ENCODE data around the gene CTSH. TPM values are rescaled to one million over a fixed set of nuclear protein-coding genes. Genes with fewer than 3 reads are reported as not detected.
"Not testable (repeated sequence)": the region's sequence is repeated elsewhere in the genome, so short reads cannot be mapped to it uniquely, and the experiment has no call there.

The CTSH gene
- total RNA-seq, 4 donors from 2014 or later: 65.5 to 101 (median 76.6) TPM

- TF ChIP-seq, protein P1, sequence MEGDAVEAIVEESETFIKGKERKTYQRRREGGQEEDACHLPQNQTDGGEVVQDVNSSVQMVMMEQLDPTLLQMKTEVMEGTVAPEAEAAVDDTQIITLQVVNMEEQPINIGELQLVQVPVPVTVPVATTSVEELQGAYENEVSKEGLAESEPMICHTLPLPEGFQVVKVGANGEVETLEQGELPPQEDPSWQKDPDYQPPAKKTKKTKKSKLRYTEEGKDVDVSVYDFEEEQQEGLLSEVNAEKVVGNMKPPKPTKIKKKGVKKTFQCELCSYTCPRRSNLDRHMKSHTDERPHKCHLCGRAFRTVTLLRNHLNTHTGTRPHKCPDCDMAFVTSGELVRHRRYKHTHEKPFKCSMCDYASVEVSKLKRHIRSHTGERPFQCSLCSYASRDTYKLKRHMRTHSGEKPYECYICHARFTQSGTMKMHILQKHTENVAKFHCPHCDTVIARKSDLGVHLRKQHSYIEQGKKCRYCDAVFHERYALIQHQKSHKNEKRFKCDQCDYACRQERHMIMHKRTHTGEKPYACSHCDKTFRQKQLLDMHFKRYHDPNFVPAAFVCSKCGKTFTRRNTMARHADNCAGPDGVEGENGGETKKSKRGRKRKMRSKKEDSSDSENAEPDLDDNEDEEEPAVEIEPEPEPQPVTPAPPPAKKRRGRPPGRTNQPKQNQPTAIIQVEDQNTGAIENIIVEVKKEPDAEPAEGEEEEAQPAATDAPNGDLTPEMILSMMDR (IDR thresholded peaks at IDR 0.05): peak in 3 of 4 experiments; percentile 4 to 44 (median 17)
- peak; percentile 60 to 70 for TF ChIP-seq POLR2A (IDR thresholded peaks at IDR 0.05)
- no peak for TF ChIP-seq EP300 (IDR thresholded peaks at IDR 0.05)
- peak; percentile 59 for TF ChIP-seq POLR2AphosphoS5 (IDR thresholded peaks at IDR 0.05)
- whole genome bisulfite sequencing, 2 donors (ENCODE audit: low coverage in 1 of 2): 0% methylated on average over 49 of the region's 75 CpGs; no CpG with 5 or more reads in 1 of the 2 donors
- peak; percentile 55 for ATAC-seq
- Histone ChIP-seq H3K4me1 (peaks cover 6 to 46% (median 23%) of the 10 kb centered on the region in 3 donors), H3K9me3 (no peaks in the 10 kb centered on the region), H3K36me3 (no peaks in the 10 kb centered on the region), H3K4me3 (peak overlapping the region; percentile 67 to 79), H3K27me3 (no peaks in the 10 kb centered on the region), H3K27ac (peak overlapping the region; percentile 93 to 100 (median 97))
These were observed 71.7 kb downstream of the CTSH start for GRCh38 chr15:78872972-78873792.

- TF ChIP-seq EP300 (IDR thresholded peaks at IDR 0.05): no peak
- TF ChIP-seq POLR2AphosphoS5 (IDR thresholded peaks at IDR 0.05): peak; percentile 81
- TF ChIP-seq, protein P1 (IDR thresholded peaks at IDR 0.05): no peak
- ATAC-seq: peak; percentile 99
- Histone ChIP-seq H3K4me3 (peak within 1 kb of the TSS; percentile 67 to 79), H3K36me3 (no peaks in the 10 kb centered on the region), H3K27me3 (no peaks in the 10 kb centered on the region), H3K9me3 (no peaks in the 10 kb centered on the region), H3K27ac (peak within 1 kb of the TSS; percentile 93 to 100 (median 97)), H3K4me1 (peaks cover 2 to 37% (median 20%) of the 10 kb centered on the region in 3 donors)
- WGBS, 2 donors (ENCODE audit: low coverage in 1 of 2): 5% methylated on average over 11 to 17 of the region's 52 CpGs
These were observed 72.5 kb downstream of the CTSH start, which contains the start of gene MORF4L1 for GRCh38 chr15:78872155-78872971. TSS of gene MORF4L1 (plus strand) at chr15:78872890. CDS start at chr15:78873018, 128 bp downstream.

DNA sequence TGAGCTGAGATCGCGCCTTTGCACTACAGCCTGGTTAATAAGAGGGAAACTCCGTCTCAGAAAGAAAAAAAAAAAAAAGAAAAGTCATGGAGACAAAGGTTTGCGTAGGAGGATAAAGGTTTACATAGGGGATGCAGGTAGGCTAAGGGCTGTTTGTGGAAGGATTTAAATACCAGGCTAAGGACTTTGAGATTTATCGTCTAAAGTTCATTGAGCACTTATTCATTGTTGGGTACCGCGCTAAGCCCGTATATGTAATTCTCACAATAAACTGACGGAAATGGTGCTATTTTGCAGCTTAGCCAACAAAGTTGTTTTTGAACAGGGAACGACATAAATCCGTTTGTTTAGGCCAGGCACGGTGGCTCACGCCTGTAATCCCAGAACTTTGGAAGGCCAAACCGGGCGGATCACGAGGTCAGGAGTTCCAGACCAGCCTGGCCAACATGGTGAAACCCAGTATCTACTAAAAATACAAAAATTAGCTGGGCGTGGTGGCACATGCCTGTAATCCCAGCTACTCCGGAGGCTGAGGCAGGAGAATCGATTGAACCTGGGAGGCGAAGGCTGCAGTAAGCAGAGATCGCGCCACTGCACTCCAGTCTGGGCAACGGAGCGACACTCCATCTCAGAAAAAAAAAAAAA is 73.2 kb downstream of the CTSH start:
- Histone ChIP-seq H3K4me1 (peaks cover 0 to 30% (median 13%) of the 10 kb centered on the region in 3 donors), H3K4me3 (peak overlapping the region in 1 of 2 donors; percentile 67), H3K27ac (peak overlapping the region in 2 of 4 donors; percentile 96 to 98)
- H3K9me3 ChIP-seq, ATAC-seq, H3K27me3 ChIP-seq, H3K36me3 ChIP-seq: not testable (repeated sequence)
- WGBS, 2 donors (ENCODE audit: low coverage in 1 of 2): 68 to 79% methylated on average over 18 to 24 of the region's 24 CpGs

Small RNAs within 50 kb of the gene (small RNA-seq; reads per million reads assigned to genes)
- 0 reads per million in 4 donors for gene RNU6-415P

Other genes with a start within 250 kb of the CTSH start
- gene ADAMTS7, start 133.6 kb downstream of the CTSH start, total RNA-seq: 1 to 10 TPM; 2.6 to 9.7 (median 4.4) TPM
- gene MORF4L1, start 72.2 kb downstream of the CTSH start, total RNA-seq: 100 to 1,000 TPM; 347 to 449 (median 406) TPM
- gene RASGRF1, start 145.7 kb upstream of the CTSH start, total RNA-seq: under 1 TPM in 2 of 4 donors, not detected in 2; 0.13 to 0.23 TPM

Data from gastroesophageal sphincter (tissue), 4 donors.